ENCODE measurements around the gene CABP2. TPM values are rescaled to one million over a fixed set of nuclear protein-coding genes. Genes with fewer than 3 reads are reported as not detected.

CABP2 gene
- total and polyA plus RNA-seq, 4 donors: not detected

GRCh38 chr11:67489885-67490726 lies 33.1 kb downstream of the CABP2 start:
- TF ChIP-seq ZBTB33 (IDR thresholded peaks at IDR 0.05) (no peak), YY1 (IDR thresholded peaks at IDR 0.05) (no peak), HNF4G (IDR thresholded peaks at IDR 0.05) (no peak), RAD21 (IDR thresholded peaks at IDR 0.05) (no peak), HNF4A (conservative IDR thresholded peaks at IDR 0.05) (no peak), GABPA (IDR thresholded peaks at IDR 0.05 in 1 of 2, conservative IDR thresholded peaks at IDR 0.05 in 1 of 2) (no peak), SP1 (IDR thresholded peaks at IDR 0.05) (no peak), RXRA (IDR thresholded peaks at IDR 0.05) (no peak), MAX (IDR thresholded peaks at IDR 0.05) (no peak), EGR1 (IDR thresholded peaks at IDR 0.05; ENCODE audit: low read depth in 2 of 2) (no peak), TAF1 (conservative IDR thresholded peaks at IDR 0.05) (no peak), REST (IDR thresholded peaks at IDR 0.05) (no peak)
- WGBS: 93% methylated on average over 23 of the region's 23 CpGs
- Histone ChIP-seq H3K9ac (ENCODE audit: low read depth in 1 of 2, low read length in 2 of 2) (no peak overlapping the region), H3K36me3 (ENCODE audit: control insufficient read depth in 4 of 4, insufficient read depth in 3 of 4, low read depth in 1 of 4, low read length in 3 of 4) (peaks cover 4 to 44% (median 17%) of the 10 kb centered on the region in 4 donors), H3K27ac (ENCODE audit: low read depth in 1 of 2, low read length in 2 of 2) (no peak overlapping the region), H3K4me3 (ENCODE audit: low read depth in 1 of 3, low read length in 3 of 3) (no peak overlapping the region), H3K4me1 (ENCODE audit: control insufficient read depth in 4 of 4, insufficient read depth in 4 of 4, low read length in 3 of 4) (peaks cover 0 to 5% (median 3%) of the 10 kb centered on the region in 4 donors), H3K27me3 (ENCODE audit: control insufficient read depth in 4 of 4, insufficient read depth in 4 of 4, low read length in 3 of 4) (no peaks in the 10 kb centered on the region), H3K9me3 (ENCODE audit: control insufficient read depth in 4 of 4, low read length in 3 of 4) (no peaks in the 10 kb centered on the region)
- no peak for DNase-seq (ENCODE audit: low spot score)

- DNase-seq (ENCODE audit: low spot score): no peak
- 87% methylated on average over 25 of the region's 25 CpGs for WGBS
- no peak for TF ChIP-seq GABPA (IDR thresholded peaks at IDR 0.05 in 1 of 2, conservative IDR thresholded peaks at IDR 0.05 in 1 of 2)
- no peak for TF ChIP-seq EGR1 (IDR thresholded peaks at IDR 0.05; ENCODE audit: low read depth in 2 of 2)
- TF ChIP-seq CTCF (IDR thresholded peaks at IDR 0.05; ENCODE audit: low read depth, low read length, missing input control): no peak
- TF ChIP-seq SP1 (IDR thresholded peaks at IDR 0.05): no peak
- TF ChIP-seq REST (IDR thresholded peaks at IDR 0.05): no peak
- TF ChIP-seq NR2F2 (IDR thresholded peaks at IDR 0.05): no peak
- no peak for TF ChIP-seq RXRA (IDR thresholded peaks at IDR 0.05)
- TF ChIP-seq JUND (IDR thresholded peaks at IDR 0.05): no peak
- no peak overlapping the region for H3K4me3 ChIP-seq (ENCODE audit: low read depth in 1 of 3, low read length in 3 of 3)
- no peak overlapping the region for H3K27ac ChIP-seq (ENCODE audit: low read depth in 1 of 2, low read length in 2 of 2)
- peaks cover 6 to 43% (median 17%) of the 10 kb centered on the region in 4 donors for H3K36me3 ChIP-seq (ENCODE audit: control insufficient read depth in 4 of 4, insufficient read depth in 3 of 4, low read depth in 1 of 4, low read length in 3 of 4)
- no peak overlapping the region for H3K9ac ChIP-seq (ENCODE audit: low read depth in 1 of 2, low read length in 2 of 2)
- H3K9me3 ChIP-seq (ENCODE audit: control insufficient read depth in 4 of 4, low read length in 3 of 4): no peaks in the 10 kb centered on the region
- H3K4me1 ChIP-seq (ENCODE audit: control insufficient read depth in 4 of 4, insufficient read depth in 4 of 4, low read length in 3 of 4): peaks cover 0 to 8% (median 5%) of the 10 kb centered on the region in 4 donors
- no peaks in the 10 kb centered on the region for H3K27me3 ChIP-seq (ENCODE audit: control insufficient read depth in 4 of 4, insufficient read depth in 4 of 4, low read length in 3 of 4)
These were observed 33.9 kb downstream of the CABP2 start for GRCh38 chr11:67489203-67489884.
